Naive thymus-derived CD4-positive, alpha-beta T cell (primary cell): ENCODE results near the gene CHMP4A. TPM values are rescaled to one million over a fixed set of nuclear protein-coding genes. Genes with fewer than 3 reads are reported as not detected.

ENCODE experiments used
- ATAC-seq: fragments of 150-1000 bp; cut with Tn5 transposase; 2 replicates; pipeline ENCODE4 v1.10.0; 2021; ENCODE audit warnings: mild to moderate bottlenecking, moderate library complexity
- CTCF ChIA-PET: fragments of 350-600 bp; sonication (Branson Sonifier 250); formaldehyde crosslinking; loops from one replicate; lab custom pipeline; 2021; ENCODE audit warnings: antibody characterized with exemption; lab: Charles Lee
- POLR2A ChIA-PET: fragments of 350-600 bp; sonication (Branson Sonifier 250); formaldehyde crosslinking; loops from one replicate; lab custom pipeline; 2021; ENCODE audit warnings: antibody characterized with exemption, inconsistent platforms; lab: Charles Lee
- DNase-seq, 9 donors: peaks; one replicate each; pipeline versions ENCODE4 v3.0.0 to v3.0.0-alpha.2; 2020 to 2022; ENCODE audit warnings: mixed read lengths in 1 of 9
- H3K27ac ChIP-seq: one replicate; pipeline ENCODE4 v1.7.0; 2013; ENCODE audit warnings: mild to moderate bottlenecking, low read depth, low read length, moderate library complexity
- H3K27me3 ChIP-seq, 2 donors: one replicate each; pipeline ENCODE4 v1.7.0; 2013; ENCODE audit warnings: low read length in 2 of 2, mild to moderate bottlenecking in 2 of 2, moderate library complexity in 2 of 2; ENCODE audit not compliant: control insufficient read depth in 2 of 2, insufficient read depth in 2 of 2
- H3K36me3 ChIP-seq, 3 experiments: 1 replicate in 2 of 3; 2 replicates in 1 of 3; pipeline ENCODE4 v1.7.0; 2013; ENCODE audit warnings: low read length in 3 of 3, mild to moderate bottlenecking in 3 of 3, moderate library complexity in 1 of 3; ENCODE audit not compliant: insufficient read depth in 3 of 3, control insufficient read depth in 2 of 3
- H3K4me1 ChIP-seq, 2 donors: one replicate each; pipeline ENCODE4 v1.7.0; 2013; ENCODE audit warnings: low read length in 2 of 2, mild to moderate bottlenecking in 2 of 2, moderate library complexity in 1 of 2; ENCODE audit not compliant: control insufficient read depth in 2 of 2, insufficient read depth in 2 of 2
- H3K4me3 ChIP-seq: 2 replicates; pipeline ENCODE4 v1.7.0; 2013; ENCODE audit warnings: mild to moderate bottlenecking, low read length
- H3K9me3 ChIP-seq, 3 experiments: 1 replicate in 2 of 3; 2 replicates in 1 of 3; pipeline ENCODE4 v1.7.0; 2013; ENCODE audit warnings: low read length in 3 of 3; ENCODE audit not compliant: control insufficient read depth in 2 of 3
- H3K27ac Mint-ChIP-seq, 9 donors: one replicate each; pipeline ENCODE4 v1.8.0; 2020 to 2022; ENCODE audit warnings: mixed read lengths in 9 of 9, mild to moderate bottlenecking in 8 of 9, moderate library complexity in 5 of 9, inconsistent platforms in 2 of 9
- H3K27me3 Mint-ChIP-seq, 5 donors: one replicate each; pipeline ENCODE4 v1.8.0; 2021 to 2022; ENCODE audit warnings: mixed read lengths in 5 of 5, mild to moderate bottlenecking in 1 of 5
- H3K36me3 Mint-ChIP-seq, 5 donors: one replicate each; pipeline ENCODE4 v1.8.0; 2020 to 2022; ENCODE audit warnings: mixed read lengths in 5 of 5, mild to moderate bottlenecking in 3 of 5, inconsistent platforms in 1 of 5
- H3K4me1 Mint-ChIP-seq, 7 donors: one replicate each; pipeline ENCODE4 v1.8.0; 2020 to 2022; ENCODE audit warnings: mixed read lengths in 7 of 7, mild to moderate bottlenecking in 3 of 7, inconsistent platforms in 1 of 7
- H3K4me3 Mint-ChIP-seq, 10 donors: one replicate each; pipeline ENCODE4 v1.8.0; 2020 to 2022; ENCODE audit warnings: mild to moderate bottlenecking in 10 of 10, mixed read lengths in 10 of 10, moderate library complexity in 6 of 10, inconsistent platforms in 2 of 10
- H3K9me3 Mint-ChIP-seq, 11 donors: one replicate each; pipeline ENCODE4 v1.8.0; 2020 to 2022; ENCODE audit warnings: mixed read lengths in 11 of 11, mild to moderate bottlenecking in 4 of 11, inconsistent platforms in 1 of 11, moderate library complexity in 1 of 11
- intact Hi-C, 2 donors: fragments of 100-400 bp; cut with micrococcal nuclease; formaldehyde crosslinking; loops; one replicate each; pipeline ENCODE4 v1.15.1; 2023
- polyA plus RNA-seq, 2 donors: library from polyadenylated mRNA; unstranded; fragments of 300-500 nt; fragmentation: Illumina TruSeq; gene quantifications; one replicate each; pipeline ENCODE4 v1.2.3, GENCODE V29; 2021
- total RNA-seq, 6 experiments: library from RNA in 5 of 6; stranded (reverse) in 5 of 6; gene quantifications; 1 replicate in 5 of 6; 2 replicates in 1 of 6; pipeline ENCODE4 v1.2.3 and lab custom pipeline; 2021 to 2026

The CHMP4A gene
- total and polyA plus RNA-seq, 7 experiments from 2014 or later, result 79.1 to 140 (median 94.1) TPM

- Mint-ChIP-seq H3K36me3 (peaks cover 0 to 19% (median 7%) of the 10 kb centered on the region in 5 donors), H3K4me3 (peak overlapping the region in 9 of 10 donors; percentile 89 to 92 (median 90)), H3K27me3 (no peaks in the 10 kb centered on the region), H3K4me1 (peaks cover 20 to 45% (median 41%) of the 10 kb centered on the region in 7 donors), H3K9me3 (peaks cover 0 to 3% (median 0%) of the 10 kb centered on the region in 11 donors), H3K27ac (peak overlapping the region; percentile 82 to 96 (median 90))
- ATAC-seq, result no peak
- Histone ChIP-seq H3K27ac (peak overlapping the region; percentile 83), H3K9me3 (no peaks in the 10 kb centered on the region), H3K4me3 (peak overlapping the region; percentile 89), H3K36me3 (peaks cover 5 to 52% (median 10%) of the 10 kb centered on the region in 3 experiments), H3K27me3 (no peaks in the 10 kb centered on the region), H3K4me1 (peaks cover 15 to 16% of the 10 kb centered on the region in 2 donors)
- intact Hi-C loops, result no loop called here
- ChIA-PET CTCF (interaction anchor here (2.1 kb wide), 1 partner anchor 26 kb away, joined by 7 read pairs; the partner anchor contains the start of gene IRF9), POLR2A (interaction anchor here (0.7 to 2.8 kb wide), 10 partner anchors 8 to 144 kb away, joined by 3 to 21 read pairs (median 5); partner anchors contain the start of genes CHMP4A, DCAF11, EMC9 and MDP1)
- DNase-seq, result no peak
These were observed 25.8 kb downstream of the CHMP4A start for GRCh38 chr14:24187539-24187915.

GRCh38 chr14:24186831-24187538, 26.3 kb downstream of the CHMP4A start:
- H3K27ac ChIP-seq, result no peak overlapping the region
- Mint-ChIP-seq H3K27me3 (no peaks in the 10 kb centered on the region), H3K4me1 (peaks cover 15 to 40% (median 37%) of the 10 kb centered on the region in 7 donors), H3K4me3 (peak overlapping the region; percentile 26 to 92 (median 90)), H3K36me3 (peaks cover 0 to 16% (median 2%) of the 10 kb centered on the region in 5 donors), H3K27ac (peak overlapping the region in 7 of 9 donors; percentile 37 to 96 (median 62)), H3K9me3 (peaks cover 0 to 4% (median 0%) of the 10 kb centered on the region in 11 donors)
- POLR2A ChIA-PET, result interaction anchor here (0.7 to 2.8 kb wide), 9 partner anchors 9 to 145 kb away, joined by 3 to 13 read pairs (median 5); partner anchors contain the start of genes CHMP4A, DHRS1, EMC9 and IRF9
- H3K9me3 ChIP-seq, result no peaks in the 10 kb centered on the region
- CTCF ChIA-PET, result interaction anchor here (1.1 kb wide), 1 partner anchor 26 kb away, joined by 3 read pairs; the partner anchor contains the start of gene IRF9
- no peak for DNase-seq
- H3K27me3 ChIP-seq, result no peaks in the 10 kb centered on the region
- intact Hi-C loops, result no loop called here
- H3K4me3 ChIP-seq, result no peak overlapping the region
- peaks cover 15 to 16% of the 10 kb centered on the region in 2 donors for H3K4me1 ChIP-seq
- ATAC-seq, result no peak
- peaks cover 1 to 53% (median 10%) of the 10 kb centered on the region in 3 experiments for H3K36me3 ChIP-seq

GRCh38 chr14:24185741-24186140, 27.5 kb downstream of the CHMP4A start:
- Histone ChIP-seq H3K27me3 (no peaks in the 10 kb centered on the region), H3K4me1 (peaks cover 15 to 16% of the 10 kb centered on the region in 2 donors), H3K9me3 (no peaks in the 10 kb centered on the region), H3K27ac (no peak overlapping the region), H3K4me3 (no peak overlapping the region), H3K36me3 (peaks cover 0 to 59% (median 10%) of the 10 kb centered on the region in 3 experiments)
- CTCF ChIA-PET, result interaction anchor here (1.1 to 1.4 kb wide), 3 partner anchors 21 to 77 kb away, joined by 3 to 4 read pairs (median 3); partner anchors contain the start of gene IRF9
- peaks cover 0 to 4% (median 0%) of the 10 kb centered on the region in 11 donors for H3K9me3 Mint-ChIP-seq
- peak overlapping the region in 2 of 9 donors; percentile 67 to 71 for H3K27ac Mint-ChIP-seq
- H3K27me3 Mint-ChIP-seq, result no peaks in the 10 kb centered on the region
- intact Hi-C loops, result no loop called here
- peak overlapping the region in 1 of 10 donors; percentile 21 for H3K4me3 Mint-ChIP-seq
- DNase-seq (no peak), ATAC-seq (no peak)
- peaks cover 12 to 36% (median 29%) of the 10 kb centered on the region in 7 donors for H3K4me1 Mint-ChIP-seq
- peaks cover 0 to 15% (median 4%) of the 10 kb centered on the region in 5 donors for H3K36me3 Mint-ChIP-seq
- POLR2A ChIA-PET, result interaction anchor here (0.6 to 2.2 kb wide), 10 partner anchors 9 to 114 kb away, joined by 3 to 9 read pairs (median 4); partner anchors contain the start of genes CHMP4A, DHRS1, IRF9 and NOP9

- POLR2A ChIA-PET, result interaction anchor here (0.7 to 2.2 kb wide), 8 partner anchors 9 to 58 kb away, joined by 3 to 9 read pairs (median 3); partner anchors contain the start of genes CHMP4A, IRF9 and TINF2
- Histone ChIP-seq H3K27ac (no peak overlapping the region), H3K36me3 (peaks cover 0 to 66% (median 10%) of the 10 kb centered on the region in 3 experiments), H3K4me3 (no peak overlapping the region), H3K27me3 (no peaks in the 10 kb centered on the region), H3K9me3 (no peaks in the 10 kb centered on the region), H3K4me1 (peaks cover 15 to 16% of the 10 kb centered on the region in 2 donors)
- H3K27ac Mint-ChIP-seq, result peak overlapping the region in 1 of 9 donors; percentile 65
- CTCF ChIA-PET, result interaction anchor here (1.3 to 1.4 kb wide), 2 partner anchors 20 to 76 kb away, joined by 3 to 4 read pairs; no protein-coding TSS in a partner anchor
- H3K9me3 Mint-ChIP-seq, result peaks cover 0 to 4% (median 0%) of the 10 kb centered on the region in 11 donors
- no peaks in the 10 kb centered on the region for H3K27me3 Mint-ChIP-seq
- intact Hi-C loops, result no loop called here
- peaks cover 12 to 33% (median 27%) of the 10 kb centered on the region in 7 donors for H3K4me1 Mint-ChIP-seq
- H3K36me3 Mint-ChIP-seq, result peaks cover 0 to 17% (median 4%) of the 10 kb centered on the region in 5 donors
- DNase-seq (no peak), ATAC-seq (no peak)
- H3K4me3 Mint-ChIP-seq, result peak overlapping the region in 1 of 10 donors; percentile 38
These were observed 28.3 kb downstream of the CHMP4A start for GRCh38 chr14:24185026-24185425.

GRCh38 chr14:24184104-24184970, 29.0 kb downstream of the CHMP4A start:
- no peak overlapping the region for H3K4me3 ChIP-seq
- H3K27me3 ChIP-seq, result no peaks in the 10 kb centered on the region
- H3K36me3 Mint-ChIP-seq, result peaks cover 0 to 18% (median 4%) of the 10 kb centered on the region in 5 donors
- H3K27ac ChIP-seq, result no peak overlapping the region
- POLR2A ChIA-PET, result interaction anchor here (0.7 to 2.2 kb wide), 8 partner anchors 9 to 70 kb away, joined by 3 to 9 read pairs (median 3); partner anchors contain the start of genes DCAF11, IRF9 and TINF2
- peaks cover 0 to 4% (median 0%) of the 10 kb centered on the region in 11 donors for H3K9me3 Mint-ChIP-seq
- H3K27me3 Mint-ChIP-seq, result no peaks in the 10 kb centered on the region
- H3K36me3 ChIP-seq, result peaks cover 0 to 73% (median 10%) of the 10 kb centered on the region in 3 experiments
- H3K9me3 ChIP-seq, result no peaks in the 10 kb centered on the region
- peaks cover 10 to 29% (median 22%) of the 10 kb centered on the region in 7 donors for H3K4me1 Mint-ChIP-seq
- intact Hi-C loops, result no loop called here
- H3K27ac Mint-ChIP-seq, result peak overlapping the region in 2 of 9 donors; percentile 32 to 69
- ATAC-seq (no peak), DNase-seq (peak in 1 of 9 donors; percentile 26)
- no peak overlapping the region for H3K4me3 Mint-ChIP-seq
- peaks cover 15% of the 10 kb centered on the region in 2 donors for H3K4me1 ChIP-seq
- CTCF ChIA-PET, result interaction anchor here (1.3 to 1.4 kb wide), 2 partner anchors 19 to 75 kb away, joined by 3 to 4 read pairs; no protein-coding TSS in a partner anchor
